ENCODE data around the gene CD58.

Gene CD58

GRCh38 chr1:116529199-116529631 lies 41.6 kb downstream of the CD58 start:
- Mint-ChIP-seq H3K9me3 (peaks cover 4% of the 10 kb centered on the region), H3K27me3 (no peaks in the 10 kb centered on the region), H3K4me3 (no peak overlapping the region), H3K27ac (no peak overlapping the region), H3K4me1 (ENCODE audit: low read depth) (no peaks in the 10 kb centered on the region), H3K36me3 (ENCODE audit: low read depth) (peaks cover 46% of the 10 kb centered on the region)
- DNase-seq: no peak

GRCh38 chr1:116528329-116529083 lies 42.3 kb downstream of the CD58 start:
- H3K27me3 Mint-ChIP-seq: no peaks in the 10 kb centered on the region
- no peaks in the 10 kb centered on the region for H3K4me1 Mint-ChIP-seq (ENCODE audit: low read depth)
- DNase-seq: no peak
- H3K27ac Mint-ChIP-seq: no peak overlapping the region
- H3K4me3 Mint-ChIP-seq: no peak overlapping the region
- H3K9me3 Mint-ChIP-seq: peaks cover 4% of the 10 kb centered on the region
- H3K36me3 Mint-ChIP-seq (ENCODE audit: low read depth): peaks cover 39% of the 10 kb centered on the region

GRCh38 chr1:116525440-116525839 lies 45.4 kb downstream of the CD58 start:
- DNase-seq: no peak
- Mint-ChIP-seq H3K27ac (no peak overlapping the region), H3K36me3 (ENCODE audit: low read depth) (peaks cover 35% of the 10 kb centered on the region), H3K4me1 (ENCODE audit: low read depth) (no peaks in the 10 kb centered on the region), H3K4me3 (no peak overlapping the region), H3K9me3 (peaks cover 4% of the 10 kb centered on the region), H3K27me3 (no peaks in the 10 kb centered on the region)

- Mint-ChIP-seq H3K27me3 (no peaks in the 10 kb centered on the region), H3K4me3 (no peak overlapping the region), H3K36me3 (ENCODE audit: low read depth) (peaks cover 30% of the 10 kb centered on the region), H3K9me3 (no peaks in the 10 kb centered on the region), H3K4me1 (ENCODE audit: low read depth) (peaks cover 14% of the 10 kb centered on the region), H3K27ac (no peak overlapping the region)
- no peak for DNase-seq
Observed at GRCh38 chr1:116521186-116521585, 49.6 kb downstream of the CD58 start.

GRCh38 chr1:116518400-116518799 lies 52.4 kb downstream of the CD58 start:
- Mint-ChIP-seq H3K9me3 (no peaks in the 10 kb centered on the region), H3K27ac (peak overlapping the region; percentile 64), H3K36me3 (ENCODE audit: low read depth) (peaks cover 32% of the 10 kb centered on the region), H3K27me3 (no peaks in the 10 kb centered on the region), H3K4me3 (no peak overlapping the region), H3K4me1 (ENCODE audit: low read depth) (peaks cover 38% of the 10 kb centered on the region)
- DNase-seq: no peak

- Mint-ChIP-seq H3K4me3 (no peak overlapping the region), H3K9me3 (no peaks in the 10 kb centered on the region), H3K36me3 (ENCODE audit: low read depth) (peaks cover 34% of the 10 kb centered on the region), H3K27me3 (no peaks in the 10 kb centered on the region), H3K4me1 (ENCODE audit: low read depth) (peaks cover 49% of the 10 kb centered on the region), H3K27ac (peak overlapping the region; percentile 11)
- DNase-seq: no peak
Observed at GRCh38 chr1:116516631-116517030, 54.2 kb downstream of the CD58 start.

- H3K36me3 Mint-ChIP-seq (ENCODE audit: low read depth): peaks cover 34% of the 10 kb centered on the region
- peak overlapping the region; percentile 94 for H3K27ac Mint-ChIP-seq
- H3K4me3 Mint-ChIP-seq: peak overlapping the region; percentile 53
- no peaks in the 10 kb centered on the region for H3K9me3 Mint-ChIP-seq
- H3K4me1 Mint-ChIP-seq (ENCODE audit: low read depth): peaks cover 58% of the 10 kb centered on the region
- no peak for DNase-seq
- H3K27me3 Mint-ChIP-seq: no peaks in the 10 kb centered on the region
Observed at GRCh38 chr1:116515702-116516101, 55.1 kb downstream of the CD58 start.

GRCh38 chr1:116514708-116515525 lies 55.9 kb downstream of the CD58 start:
- peaks cover 61% of the 10 kb centered on the region for H3K4me1 Mint-ChIP-seq (ENCODE audit: low read depth)
- DNase-seq: peak; percentile 65
- no peaks in the 10 kb centered on the region for H3K9me3 Mint-ChIP-seq
- H3K36me3 Mint-ChIP-seq (ENCODE audit: low read depth): peaks cover 29% of the 10 kb centered on the region
- peak overlapping the region; percentile 94 for H3K27ac Mint-ChIP-seq
- H3K27me3 Mint-ChIP-seq: no peaks in the 10 kb centered on the region
- peak overlapping the region; percentile 53 for H3K4me3 Mint-ChIP-seq

GRCh38 chr1:116513956-116514355 lies 56.9 kb downstream of the CD58 start:
- Mint-ChIP-seq H3K27ac (peak overlapping the region; percentile 24), H3K9me3 (no peaks in the 10 kb centered on the region), H3K36me3 (ENCODE audit: low read depth) (peaks cover 25% of the 10 kb centered on the region), H3K4me1 (ENCODE audit: low read depth) (peaks cover 69% of the 10 kb centered on the region), H3K27me3 (no peaks in the 10 kb centered on the region), H3K4me3 (no peak overlapping the region)
- DNase-seq: no peak

GRCh38 chr1:116511459-116512019 lies 59.3 kb downstream of the CD58 start:
- Mint-ChIP-seq H3K4me1 (ENCODE audit: low read depth) (peaks cover 74% of the 10 kb centered on the region), H3K27me3 (no peaks in the 10 kb centered on the region), H3K4me3 (no peak overlapping the region), H3K36me3 (ENCODE audit: low read depth) (peaks cover 16% of the 10 kb centered on the region), H3K27ac (no peak overlapping the region), H3K9me3 (no peaks in the 10 kb centered on the region)
- DNase-seq: no peak

GRCh38 chr1:116510361-116510760 lies 60.5 kb downstream of the CD58 start:
- H3K4me3 Mint-ChIP-seq: no peak overlapping the region
- H3K27ac Mint-ChIP-seq: no peak overlapping the region
- H3K9me3 Mint-ChIP-seq: no peaks in the 10 kb centered on the region
- H3K27me3 Mint-ChIP-seq: no peaks in the 10 kb centered on the region
- peaks cover 74% of the 10 kb centered on the region for H3K4me1 Mint-ChIP-seq (ENCODE audit: low read depth)
- peaks cover 16% of the 10 kb centered on the region for H3K36me3 Mint-ChIP-seq (ENCODE audit: low read depth)
- no peak for DNase-seq

GRCh38 chr1:116508984-116509980 lies 61.5 kb downstream of the CD58 start:
- Mint-ChIP-seq H3K36me3 (ENCODE audit: low read depth) (peaks cover 13% of the 10 kb centered on the region), H3K27me3 (no peaks in the 10 kb centered on the region), H3K4me1 (ENCODE audit: low read depth) (peaks cover 74% of the 10 kb centered on the region), H3K27ac (peak overlapping the region; percentile 89), H3K9me3 (no peaks in the 10 kb centered on the region), H3K4me3 (no peak overlapping the region)
- DNase-seq: peak; percentile 47

- no peak for DNase-seq
- H3K36me3 Mint-ChIP-seq (ENCODE audit: low read depth): peaks cover 13% of the 10 kb centered on the region
- peak overlapping the region; percentile 89 for H3K27ac Mint-ChIP-seq
- H3K9me3 Mint-ChIP-seq: no peaks in the 10 kb centered on the region
- no peaks in the 10 kb centered on the region for H3K27me3 Mint-ChIP-seq
- no peak overlapping the region for H3K4me3 Mint-ChIP-seq
- H3K4me1 Mint-ChIP-seq (ENCODE audit: low read depth): peaks cover 77% of the 10 kb centered on the region
Observed at GRCh38 chr1:116508085-116508983, 62.5 kb downstream of the CD58 start.

All from activated T-cell treated with anti-CD3 and anti-CD28 coated beads, Interleukin-2, amount 50 U/mL, for 24 hours (primary cell).